ENCODE results near the gene ATG9A.

ATG9A gene

GRCh38 chr2:219178377-219179175 lies 50.9 kb downstream of the ATG9A start:
- TF ChIP-seq ZFHX2 (tag by site-specific recombination; conservative IDR thresholded peaks at IDR 0.05) (0 out of 2 replicates have a peak, but pooled peaks have one; percentile 34), PRDM10 (tag by site-specific recombination; IDR thresholded peaks at IDR 0.05) (no peak), ZNF148 (tag by site-specific recombination; IDR thresholded peaks at IDR 0.05; ENCODE audit: borderline replicate concordance) (no peak), ZNF335 (tag by site-specific recombination; conservative IDR thresholded peaks at IDR 0.05) (peak; percentile 36; the same call in 1 of the 2 replicates), EGR2 (tag by site-specific recombination; IDR thresholded peaks at IDR 0.05; ENCODE audit: low read depth) (0 out of 2 replicates have a peak, but pooled peaks have one; percentile 12), ZNF138 (tag by site-specific recombination; IDR thresholded peaks at IDR 0.05; ENCODE audit: borderline replicate concordance) (no peak), ZNF677 (tag by site-specific recombination; IDR thresholded peaks at IDR 0.05) (no peak), ZBTB26 (tag by site-specific recombination; optimal IDR thresholded peaks at IDR 0.05) (peak; percentile 71), ZBTB17 (tag by site-specific recombination; IDR thresholded peaks at IDR 0.05) (peak; percentile 72), ZNF624 (tag by site-specific recombination; IDR thresholded peaks at IDR 0.05) (no peak), ZNF785 (tag by site-specific recombination; IDR thresholded peaks at IDR 0.05) (no peak), KLF9 (tag by site-specific recombination; IDR thresholded peaks at IDR 0.05; ENCODE audit: low read depth) (peak; percentile 35; the same call in 1 of the 2 replicates)
- TF ChIP-seq, protein P1, sequence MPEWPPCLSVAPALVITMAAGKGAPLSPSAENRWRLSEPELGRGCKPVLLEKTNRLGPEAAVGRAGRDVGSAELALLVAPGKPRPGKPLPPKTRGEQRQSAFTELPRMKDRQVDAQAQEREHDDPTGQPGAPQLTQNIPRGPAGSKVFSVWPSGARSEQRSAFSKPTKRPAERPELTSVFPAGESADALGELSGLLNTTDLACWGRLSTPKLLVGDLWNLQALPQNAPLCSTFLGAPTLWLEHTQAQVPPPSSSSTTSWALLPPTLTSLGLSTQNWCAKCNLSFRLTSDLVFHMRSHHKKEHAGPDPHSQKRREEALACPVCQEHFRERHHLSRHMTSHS (tag by site-specific recombination; IDR thresholded peaks at IDR 0.05) = no peak
- H3K4me1 ChIP-seq (ENCODE audit: control insufficient read depth, insufficient read depth, low read length) = peaks cover 6% of the 10 kb centered on the region; the same call in 1 of the 2 replicates
- H3K9me3 ChIP-seq (ENCODE audit: control insufficient read depth, insufficient read depth, low read depth, low read length) = no peaks in the 10 kb centered on the region
- H3K36me3 ChIP-seq (ENCODE audit: control insufficient read depth in 2 of 2, insufficient read depth in 1 of 2, low read length in 2 of 2) = peaks cover 4 to 59% of the 10 kb centered on the region in 2 experiments; a peak in 2 of 3 replicates
- peak overlapping the region; percentile 42; the same call in 1 of the 2 replicates for H3K27ac ChIP-seq (ENCODE audit: extremely low read depth, low read depth, low read length)
- peak overlapping the region; percentile 78 for H3K4me3 ChIP-seq (ENCODE audit: low read depth, low read length)
- ChIA-PET CTCF (interaction anchor here (0.6 kb wide), 1 partner anchor 1424 kb away, joined by 4 read pairs; no protein-coding TSS in a partner anchor), POLR2A (interaction anchor here (4.6 kb wide), 1 partner anchor 28 kb away, joined by 14 read pairs; the partner anchor contains the start of gene ZFAND2B)

Measured in HEK293 (cell line).